K562 (cell line): Measurements from ENCODE around the gene CCDC116. TPM values are rescaled to one million over a fixed set of nuclear protein-coding genes. Genes with fewer than 3 reads are reported as not detected.

ENCODE experiments used
- CBX3 ChIP-seq, 2 experiments: IDR thresholded peaks; 1 replicate in 1 of 2; 2 replicates in 1 of 2; pipeline ENCODE4 v1.6.1; 2012; ENCODE audit warnings: inconsistent platforms in 2 of 2, low read length in 2 of 2, borderline replicate concordance in 1 of 2, control low read depth in 1 of 2
- CC2D1A ChIP-seq: fragments of 450-650 bp; IDR thresholded peaks from 2 replicates; pipeline ENCODE4 v1.6.1; 2017; ENCODE audit warnings: mild to moderate bottlenecking
- CCAR2 ChIP-seq: fragments of 200-400 bp; formaldehyde crosslinking; IDR thresholded peaks from 2 replicates; pipeline ENCODE4 v1.6.1; 2017; ENCODE audit warnings: mild to moderate bottlenecking, low read depth, low read length
- CXXC5 ChIP-seq: fragments of 250-450 bp; sonication (Bioruptor Pico); IDR thresholded peaks from 2 replicates; pipeline ENCODE4 v1.8.0; 2022; ENCODE audit warnings: inconsistent platforms, mild to moderate bottlenecking, moderate library complexity
- E2F6 ChIP-seq, 2 experiments: IDR thresholded peaks; 2 replicates each; pipeline ENCODE4 v1.6.1; 2011; ENCODE audit warnings: borderline replicate concordance in 1 of 2, control low read depth in 1 of 2, low read depth in 1 of 2, low read length in 1 of 2, mild to moderate bottlenecking in 1 of 2, mixed read lengths in 1 of 2, moderate library complexity in 1 of 2; ENCODE audit not compliant: insufficient read depth in 1 of 2, insufficient read length in 1 of 2, poor library complexity in 1 of 2, severe bottlenecking in 1 of 2; ENCODE audit errors: extremely low read depth in 1 of 2
- ELF4 ChIP-seq: fragments of 450-650 bp; formaldehyde crosslinking; IDR thresholded peaks from 2 replicates; pipeline ENCODE4 v1.4.0; 2022; ENCODE audit warnings: missing genetic modification characterization
- FOSL1 ChIP-seq: fragments of 200-800 bp; sonication (Bioruptor generic); conservative IDR thresholded peaks from 2 replicates; pipeline ENCODE4 v1.6.1; 2016; ENCODE audit warnings: missing genetic modification characterization, missing compliant biosample characterization
- JUND ChIP-seq, 2 experiments: IDR thresholded peaks; 2 replicates in 1 of 2; 3 replicates in 1 of 2; pipeline ENCODE4 v1.6.1; 2011; ENCODE audit warnings: borderline replicate concordance in 2 of 2, low read depth in 2 of 2, low read length in 2 of 2, improper control_type of control experiment in 1 of 2, missing biosample characterization in 1 of 2, missing genetic modification characterization in 1 of 2, missing genetic modification reagents in 1 of 2
- KAT8 ChIP-seq: fragments of 450-650 bp; IDR thresholded peaks from 2 replicates; pipeline ENCODE4 v1.6.1; 2016; ENCODE audit warnings: low read depth, mild to moderate bottlenecking
- SOX6 ChIP-seq: fragments of 450-650 bp; IDR thresholded peaks from 2 replicates; pipeline ENCODE4 v1.6.1; 2014; ENCODE audit warnings: mild to moderate bottlenecking
- STAT5A ChIP-seq: IDR thresholded peaks from 2 replicates; pipeline ENCODE4 v1.6.1; 2012; ENCODE audit warnings: low read length, inconsistent platforms, borderline replicate concordance
- ZNF263 ChIP-seq: sonication (generic); formaldehyde crosslinking; IDR thresholded peaks from 2 replicates; pipeline ENCODE4 v1.8.0; 2022; ENCODE audit warnings: mild to moderate bottlenecking, missing genetic modification reagents, borderline replicate concordance
- ZNF444 ChIP-seq: fragments of 250-450 bp; sonication (Bioruptor Pico); IDR thresholded peaks from 2 replicates; pipeline ENCODE4 v1.4.0; 2020; ENCODE audit warnings: mild to moderate bottlenecking, moderate library complexity
- ZNF696 ChIP-seq: fragments of 250-450 bp; sonication (Bioruptor Pico); conservative IDR thresholded peaks from 2 replicates; pipeline ENCODE4 v1.4.0; 2020; ENCODE audit warnings: mild to moderate bottlenecking, moderate library complexity
- ZNF79 ChIP-seq: fragments of 250-450 bp; sonication (Bioruptor Pico); IDR thresholded peaks from 2 replicates; pipeline ENCODE4 v1.4.0; 2020; ENCODE audit warnings: low read depth, mild to moderate bottlenecking, moderate library complexity
- polyA plus RNA-seq, 8 experiments: library from polyadenylated mRNA; depleted of rRNA in 4 of 8; stranded (reverse) in 5 of 8; unstranded in 3 of 8; fragments of >200 nt; fragmentation: Nextera tagmentation in 2 of 8; fragmentation: Illumina TruSeq in 1 of 8; extraction: Ambion mirVana in 2 of 8; extraction: Trizol in 1 of 8; gene quantifications; 2 replicates each; pipeline versions ENCODE4 v1.2.1 to v1.2.3, GENCODE V29; 2011 to 2014; ENCODE audit warnings: inconsistent platforms in 1 of 8, missing spikeins in 1 of 8
- total RNA-seq, 7 experiments: library from RNA; depleted of rRNA in 6 of 7; stranded (reverse); fragments of >200 nt in 6 of 7; fragmentation: Illumina TruSeq in 2 of 7; extraction: Trizol in 2 of 7; gene quantifications; 2 replicates each; pipeline versions ENCODE4 v1.2.1 to v1.2.3, GENCODE V29; 2011 to 2021; ENCODE audit warnings: low replicate concordance in 1 of 7
- TF ChIP-seq, protein P1 (sequence below): fragments of 250-450 bp; sonication (Bioruptor Pico); IDR thresholded peaks from 2 replicates; pipeline ENCODE4 v1.8.0; 2022; ENCODE audit warnings: moderate library complexity, mild to moderate bottlenecking, inconsistent platforms
- TF ChIP-seq, protein P2 (sequence below): fragments of 200-800 bp; sonication (Bioruptor generic); IDR thresholded peaks from 2 replicates; pipeline ENCODE4 v1.6.1; 2017; ENCODE audit warnings: missing genetic modification characterization, missing compliant biosample characterization
- TF ChIP-seq, protein P3 (sequence below): fragments of 250-450 bp; sonication (Bioruptor Pico); IDR thresholded peaks from 2 replicates; pipeline ENCODE4 v1.4.0; 2020; ENCODE audit warnings: borderline replicate concordance

The CCDC116 gene
- total and polyA plus RNA-seq, 9 of the 15 experiments (the other 6 are each of a cell fraction or from before 2014, with no cell fraction given), result 1.6 to 11.3 (median 4.7) TPM

- TF ChIP-seq ZNF263 (CRISPR knock-in tag), result 0 out of 2 replicates have a peak, but pooled peaks have one; percentile 7
- TF ChIP-seq ELF4, result peak; percentile 56; the same call in 1 of the 2 replicates
- TF ChIP-seq E2F6 (IDR thresholded peaks at IDR 0.05; ENCODE audit: borderline replicate concordance in 1 of 2, extremely low read depth in 1 of 2, insufficient read depth in 1 of 2, insufficient read length in 1 of 2, low read depth in 1 of 2, low read length in 1 of 2, poor library complexity in 1 of 2, severe bottlenecking in 1 of 2), result no peak
- peak; percentile 97 for TF ChIP-seq ZNF79 (CRISPR knock-in tag)
- TF ChIP-seq FOSL1 (tag), result peak; percentile 94
- TF ChIP-seq, protein P1, sequence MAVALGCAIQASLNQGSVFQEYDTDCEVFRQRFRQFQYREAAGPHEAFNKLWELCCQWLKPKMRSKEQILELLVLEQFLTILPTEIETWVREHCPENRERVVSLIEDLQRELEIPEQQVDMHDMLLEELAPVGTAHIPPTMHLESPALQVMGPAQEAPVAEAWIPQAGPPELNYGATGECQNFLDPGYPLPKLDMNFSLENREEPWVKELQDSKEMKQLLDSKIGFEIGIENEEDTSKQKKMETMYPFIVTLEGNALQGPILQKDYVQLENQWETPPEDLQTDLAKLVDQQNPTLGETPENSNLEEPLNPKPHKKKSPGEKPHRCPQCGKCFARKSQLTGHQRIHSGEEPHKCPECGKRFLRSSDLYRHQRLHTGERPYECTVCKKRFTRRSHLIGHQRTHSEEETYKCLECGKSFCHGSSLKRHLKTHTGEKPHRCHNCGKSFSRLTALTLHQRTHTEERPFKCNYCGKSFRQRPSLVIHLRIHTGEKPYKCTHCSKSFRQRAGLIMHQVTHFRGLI, result 0 out of 2 replicates have a peak, but pooled peaks have one; percentile 46
- peak in 1 of 2 experiments; percentile 28; a peak in 1 of 3 replicates for TF ChIP-seq CBX3 (IDR thresholded peaks at IDR 0.05; ENCODE audit: borderline replicate concordance in 1 of 2, low read length in 2 of 2)
- no peak for TF ChIP-seq ZNF444
- TF ChIP-seq ZNF696, result no peak
- no peak for TF ChIP-seq KAT8
- TF ChIP-seq JUND (IDR thresholded peaks at IDR 0.05; ENCODE audit: borderline replicate concordance, low read depth, low read length), result peak; percentile 80
- peak; percentile 81; the same call in 2 of the 3 replicates for TF ChIP-seq JUND (tag; IDR thresholded peaks at IDR 0.05; ENCODE audit: borderline replicate concordance, low read depth, low read length)
- peak; percentile 87 for TF ChIP-seq CXXC5
- TF ChIP-seq, protein P2, sequence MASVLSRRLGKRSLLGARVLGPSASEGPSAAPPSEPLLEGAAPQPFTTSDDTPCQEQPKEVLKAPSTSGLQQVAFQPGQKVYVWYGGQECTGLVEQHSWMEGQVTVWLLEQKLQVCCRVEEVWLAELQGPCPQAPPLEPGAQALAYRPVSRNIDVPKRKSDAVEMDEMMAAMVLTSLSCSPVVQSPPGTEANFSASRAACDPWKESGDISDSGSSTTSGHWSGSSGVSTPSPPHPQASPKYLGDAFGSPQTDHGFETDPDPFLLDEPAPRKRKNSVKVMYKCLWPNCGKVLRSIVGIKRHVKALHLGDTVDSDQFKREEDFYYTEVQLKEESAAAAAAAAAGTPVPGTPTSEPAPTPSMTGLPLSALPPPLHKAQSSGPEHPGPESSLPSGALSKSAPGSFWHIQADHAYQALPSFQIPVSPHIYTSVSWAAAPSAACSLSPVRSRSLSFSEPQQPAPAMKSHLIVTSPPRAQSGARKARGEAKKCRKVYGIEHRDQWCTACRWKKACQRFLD (CRISPR knock-in tag), result peak; percentile 84
- TF ChIP-seq CC2D1A, result no peak
- TF ChIP-seq CCAR2, result 0 out of 2 replicates have a peak, but pooled peaks have one; percentile 54
- TF ChIP-seq, protein P3, sequence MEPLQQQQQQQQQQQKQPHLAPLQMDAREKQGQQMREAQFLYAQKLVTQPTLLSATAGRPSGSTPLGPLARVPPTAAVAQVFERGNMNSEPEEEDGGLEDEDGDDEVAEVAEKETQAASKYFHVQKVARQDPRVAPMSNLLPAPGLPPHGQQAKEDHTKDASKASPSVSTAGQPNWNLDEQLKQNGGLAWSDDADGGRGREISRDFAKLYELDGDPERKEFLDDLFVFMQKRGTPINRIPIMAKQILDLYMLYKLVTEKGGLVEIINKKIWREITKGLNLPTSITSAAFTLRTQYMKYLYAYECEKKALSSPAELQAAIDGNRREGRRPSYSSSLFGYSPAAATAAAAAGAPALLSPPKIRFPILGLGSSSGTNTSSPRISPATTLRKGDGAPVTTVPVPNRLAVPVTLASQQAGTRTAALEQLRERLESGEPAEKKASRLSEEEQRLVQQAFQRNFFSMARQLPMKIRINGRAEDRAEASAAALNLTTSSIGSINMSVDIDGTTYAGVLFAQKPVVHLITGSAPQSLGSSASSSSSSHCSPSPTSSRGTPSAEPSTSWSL (CRISPR knock-in tag), result 0 out of 2 replicates have a peak, but pooled peaks have one; percentile 30
- no peak for TF ChIP-seq SOX6
- TF ChIP-seq STAT5A, result peak; percentile 94
These were observed 44.6 kb upstream of the CCDC116 start (continued) for GRCh38 chr22:21587803-21588611.
